H1 (cell line): ENCODE data around the gene BRAT1. TPM values are rescaled to one million over a fixed set of nuclear protein-coding genes. Genes with fewer than 3 reads are reported as not detected.

Experiments
- polyA plus RNA-seq, 7 experiments: library from polyadenylated mRNA; depleted of rRNA in 3 of 7; stranded (reverse) in 5 of 7; unstranded in 2 of 7; fragments of >200 nt in 5 of 7; fragments of 200-250 nt in 2 of 7; gene quantifications; 1 replicate in 5 of 7; 2 replicates in 1 of 7; 4 replicates in 1 of 7; pipeline versions ENCODE4 v1.2.1 to v1.2.3, GENCODE V29; 2011 to 2013; ENCODE audit warnings: missing spikeins in 2 of 7, mixed read lengths in 2 of 7
- total RNA-seq: library from RNA; stranded (reverse); fragmentation: NEBNext Ultra II Directional; extraction: Animal tissue kit (Norgen Biotek cat#: 25700); gene quantifications from 2 replicates; pipeline ENCODE4 v1.2.1, GENCODE V29; 2021
- TF ChIP-seq, protein P1 (sequence below): fragments of 300-600 bp; sonication (generic); IDR thresholded peaks from 2 replicates; pipeline ENCODE4 v1.7.1; 2012; ENCODE audit warnings: low read length, moderate library complexity, mild to moderate bottlenecking, inconsistent platforms; ENCODE audit not compliant: insufficient replicate concordance

The BRAT1 gene
- total and polyA plus RNA-seq, 2 of the 8 experiments (the other 6 are each of a cell fraction or from before 2014, with no cell fraction given), result 36.8 to 42.3 TPM

DNA sequence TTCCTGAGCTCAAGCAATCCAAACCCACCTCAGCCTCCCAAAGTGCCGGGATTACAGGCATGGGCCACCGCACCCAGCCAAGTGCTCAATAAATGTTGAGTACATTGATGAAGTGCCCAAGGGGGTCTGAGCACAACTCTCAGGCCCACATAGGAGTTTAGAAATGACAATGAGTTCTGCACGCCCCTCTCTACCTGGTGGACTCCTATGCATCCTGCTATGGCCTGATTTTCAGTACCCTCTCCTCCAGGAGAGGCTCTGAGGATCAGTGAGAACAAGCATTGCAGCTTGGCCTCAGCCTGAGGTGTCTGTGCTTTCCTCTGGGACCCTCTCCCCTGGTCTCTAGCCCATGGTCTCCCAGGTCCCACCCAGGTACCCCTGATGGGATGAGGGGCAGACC is 58.3 kb downstream of the BRAT1 start (continued):
- TF ChIP-seq, protein P1, sequence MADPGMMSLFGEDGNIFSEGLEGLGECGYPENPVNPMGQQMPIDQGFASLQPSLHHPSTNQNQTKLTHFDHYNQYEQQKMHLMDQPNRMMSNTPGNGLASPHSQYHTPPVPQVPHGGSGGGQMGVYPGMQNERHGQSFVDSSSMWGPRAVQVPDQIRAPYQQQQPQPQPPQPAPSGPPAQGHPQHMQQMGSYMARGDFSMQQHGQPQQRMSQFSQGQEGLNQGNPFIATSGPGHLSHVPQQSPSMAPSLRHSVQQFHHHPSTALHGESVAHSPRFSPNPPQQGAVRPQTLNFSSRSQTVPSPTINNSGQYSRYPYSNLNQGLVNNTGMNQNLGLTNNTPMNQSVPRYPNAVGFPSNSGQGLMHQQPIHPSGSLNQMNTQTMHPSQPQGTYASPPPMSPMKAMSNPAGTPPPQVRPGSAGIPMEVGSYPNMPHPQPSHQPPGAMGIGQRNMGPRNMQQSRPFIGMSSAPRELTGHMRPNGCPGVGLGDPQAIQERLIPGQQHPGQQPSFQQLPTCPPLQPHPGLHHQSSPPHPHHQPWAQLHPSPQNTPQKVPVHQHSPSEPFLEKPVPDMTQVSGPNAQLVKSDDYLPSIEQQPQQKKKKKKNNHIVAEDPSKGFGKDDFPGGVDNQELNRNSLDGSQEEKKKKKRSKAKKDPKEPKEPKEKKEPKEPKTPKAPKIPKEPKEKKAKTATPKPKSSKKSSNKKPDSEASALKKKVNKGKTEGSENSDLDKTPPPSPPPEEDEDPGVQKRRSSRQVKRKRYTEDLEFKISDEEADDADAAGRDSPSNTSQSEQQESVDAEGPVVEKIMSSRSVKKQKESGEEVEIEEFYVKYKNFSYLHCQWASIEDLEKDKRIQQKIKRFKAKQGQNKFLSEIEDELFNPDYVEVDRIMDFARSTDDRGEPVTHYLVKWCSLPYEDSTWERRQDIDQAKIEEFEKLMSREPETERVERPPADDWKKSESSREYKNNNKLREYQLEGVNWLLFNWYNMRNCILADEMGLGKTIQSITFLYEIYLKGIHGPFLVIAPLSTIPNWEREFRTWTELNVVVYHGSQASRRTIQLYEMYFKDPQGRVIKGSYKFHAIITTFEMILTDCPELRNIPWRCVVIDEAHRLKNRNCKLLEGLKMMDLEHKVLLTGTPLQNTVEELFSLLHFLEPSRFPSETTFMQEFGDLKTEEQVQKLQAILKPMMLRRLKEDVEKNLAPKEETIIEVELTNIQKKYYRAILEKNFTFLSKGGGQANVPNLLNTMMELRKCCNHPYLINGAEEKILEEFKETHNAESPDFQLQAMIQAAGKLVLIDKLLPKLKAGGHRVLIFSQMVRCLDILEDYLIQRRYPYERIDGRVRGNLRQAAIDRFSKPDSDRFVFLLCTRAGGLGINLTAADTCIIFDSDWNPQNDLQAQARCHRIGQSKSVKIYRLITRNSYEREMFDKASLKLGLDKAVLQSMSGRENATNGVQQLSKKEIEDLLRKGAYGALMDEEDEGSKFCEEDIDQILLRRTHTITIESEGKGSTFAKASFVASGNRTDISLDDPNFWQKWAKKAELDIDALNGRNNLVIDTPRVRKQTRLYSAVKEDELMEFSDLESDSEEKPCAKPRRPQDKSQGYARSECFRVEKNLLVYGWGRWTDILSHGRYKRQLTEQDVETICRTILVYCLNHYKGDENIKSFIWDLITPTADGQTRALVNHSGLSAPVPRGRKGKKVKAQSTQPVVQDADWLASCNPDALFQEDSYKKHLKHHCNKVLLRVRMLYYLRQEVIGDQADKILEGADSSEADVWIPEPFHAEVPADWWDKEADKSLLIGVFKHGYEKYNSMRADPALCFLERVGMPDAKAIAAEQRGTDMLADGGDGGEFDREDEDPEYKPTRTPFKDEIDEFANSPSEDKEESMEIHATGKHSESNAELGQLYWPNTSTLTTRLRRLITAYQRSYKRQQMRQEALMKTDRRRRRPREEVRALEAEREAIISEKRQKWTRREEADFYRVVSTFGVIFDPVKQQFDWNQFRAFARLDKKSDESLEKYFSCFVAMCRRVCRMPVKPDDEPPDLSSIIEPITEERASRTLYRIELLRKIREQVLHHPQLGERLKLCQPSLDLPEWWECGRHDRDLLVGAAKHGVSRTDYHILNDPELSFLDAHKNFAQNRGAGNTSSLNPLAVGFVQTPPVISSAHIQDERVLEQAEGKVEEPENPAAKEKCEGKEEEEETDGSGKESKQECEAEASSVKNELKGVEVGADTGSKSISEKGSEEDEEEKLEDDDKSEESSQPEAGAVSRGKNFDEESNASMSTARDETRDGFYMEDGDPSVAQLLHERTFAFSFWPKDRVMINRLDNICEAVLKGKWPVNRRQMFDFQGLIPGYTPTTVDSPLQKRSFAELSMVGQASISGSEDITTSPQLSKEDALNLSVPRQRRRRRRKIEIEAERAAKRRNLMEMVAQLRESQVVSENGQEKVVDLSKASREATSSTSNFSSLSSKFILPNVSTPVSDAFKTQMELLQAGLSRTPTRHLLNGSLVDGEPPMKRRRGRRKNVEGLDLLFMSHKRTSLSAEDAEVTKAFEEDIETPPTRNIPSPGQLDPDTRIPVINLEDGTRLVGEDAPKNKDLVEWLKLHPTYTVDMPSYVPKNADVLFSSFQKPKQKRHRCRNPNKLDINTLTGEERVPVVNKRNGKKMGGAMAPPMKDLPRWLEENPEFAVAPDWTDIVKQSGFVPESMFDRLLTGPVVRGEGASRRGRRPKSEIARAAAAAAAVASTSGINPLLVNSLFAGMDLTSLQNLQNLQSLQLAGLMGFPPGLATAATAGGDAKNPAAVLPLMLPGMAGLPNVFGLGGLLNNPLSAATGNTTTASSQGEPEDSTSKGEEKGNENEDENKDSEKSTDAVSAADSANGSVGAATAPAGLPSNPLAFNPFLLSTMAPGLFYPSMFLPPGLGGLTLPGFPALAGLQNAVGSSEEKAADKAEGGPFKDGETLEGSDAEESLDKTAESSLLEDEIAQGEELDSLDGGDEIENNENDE, result no peak
- TF ChIP-seq, all 59 proteins: peak for 0
